ENCODE results near the gene MINDY2.
A peak's percentile ranks its signal among the peaks of the same experiment; 100 is the strongest.
"Not testable (repeated sequence)": the region's sequence is repeated elsewhere in the genome, so short reads cannot be mapped to it uniquely, and the experiment has no call there.

MINDY2 gene

DNA sequence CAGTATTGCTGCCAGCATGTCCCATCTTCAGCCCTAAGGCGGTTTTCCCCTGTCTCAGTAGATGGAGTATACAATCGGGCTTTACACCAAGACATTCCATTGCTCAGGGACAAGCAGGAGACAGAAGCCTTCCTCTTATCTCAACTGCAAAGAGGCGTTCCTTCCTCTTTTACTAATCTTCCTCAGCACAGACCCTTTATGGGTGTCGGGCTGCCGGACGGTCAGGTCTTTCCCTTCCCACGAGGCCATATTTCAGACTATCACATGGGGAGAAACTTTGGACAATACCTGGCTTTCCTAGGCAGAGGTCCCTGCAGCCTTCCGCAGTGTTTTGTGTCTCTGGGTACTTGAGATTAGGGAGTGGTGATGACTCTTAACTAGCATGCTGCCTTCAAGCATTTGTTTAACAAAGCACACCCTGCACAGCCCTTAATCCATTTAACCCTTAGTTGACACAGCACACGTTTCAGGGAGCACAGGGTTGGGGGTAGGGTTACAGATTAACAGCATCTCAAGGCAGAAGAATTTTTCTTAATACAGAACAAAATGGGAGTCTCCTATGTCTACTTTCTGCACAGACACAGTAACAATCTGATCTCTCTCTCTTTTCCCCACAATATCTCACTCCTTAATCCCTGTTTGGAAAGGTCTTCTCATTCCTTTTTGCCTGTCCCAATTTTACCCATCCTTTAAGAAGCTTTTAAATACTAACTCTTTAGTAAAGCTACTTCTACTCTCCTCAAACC is 62.8 kb downstream of the MINDY2 start:
- peak in 1 of 2 experiments; percentile 39 for DNase-seq

DNA sequence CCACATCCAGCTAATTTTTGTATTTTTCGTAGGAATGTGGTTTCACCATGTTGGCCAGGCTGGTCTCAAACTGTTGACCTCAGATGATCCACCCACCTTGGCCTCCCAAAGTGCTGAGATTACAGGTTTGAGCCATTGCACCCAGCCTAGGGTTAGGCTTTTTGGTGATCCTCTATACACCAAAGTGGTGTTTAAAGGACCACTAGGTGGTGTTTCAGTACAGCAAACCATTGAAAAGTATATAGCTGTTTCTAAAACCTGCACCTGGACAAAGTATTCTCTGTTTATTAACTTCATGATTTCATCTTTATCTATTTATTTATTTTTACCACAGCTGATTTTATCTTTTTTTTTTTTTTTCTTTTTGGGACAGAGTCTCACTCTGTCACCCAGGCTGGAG is 68.4 kb downstream of the MINDY2 start:
- peak in 1 of 2 experiments; percentile 18 for DNase-seq

DNA sequence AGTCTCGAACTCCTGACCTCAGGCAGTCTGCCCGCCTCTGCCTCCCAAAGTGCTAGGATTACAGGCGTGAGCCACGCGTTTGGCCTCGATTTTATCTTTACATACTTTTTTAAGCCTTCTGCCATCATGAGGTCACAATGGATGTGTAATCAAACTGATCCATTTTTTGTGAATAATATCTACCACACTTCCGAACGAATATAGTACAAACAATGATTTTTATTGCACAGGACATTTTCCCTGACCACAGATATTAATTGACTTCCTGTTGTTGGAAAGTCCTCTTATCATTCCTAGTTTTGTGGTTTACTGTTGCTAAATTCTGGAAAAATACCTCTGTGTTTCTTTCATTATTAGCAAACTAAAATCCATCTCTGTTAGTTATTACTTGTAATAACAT is 68.9 kb downstream of the MINDY2 start:
- DNase-seq: no peak

DNA sequence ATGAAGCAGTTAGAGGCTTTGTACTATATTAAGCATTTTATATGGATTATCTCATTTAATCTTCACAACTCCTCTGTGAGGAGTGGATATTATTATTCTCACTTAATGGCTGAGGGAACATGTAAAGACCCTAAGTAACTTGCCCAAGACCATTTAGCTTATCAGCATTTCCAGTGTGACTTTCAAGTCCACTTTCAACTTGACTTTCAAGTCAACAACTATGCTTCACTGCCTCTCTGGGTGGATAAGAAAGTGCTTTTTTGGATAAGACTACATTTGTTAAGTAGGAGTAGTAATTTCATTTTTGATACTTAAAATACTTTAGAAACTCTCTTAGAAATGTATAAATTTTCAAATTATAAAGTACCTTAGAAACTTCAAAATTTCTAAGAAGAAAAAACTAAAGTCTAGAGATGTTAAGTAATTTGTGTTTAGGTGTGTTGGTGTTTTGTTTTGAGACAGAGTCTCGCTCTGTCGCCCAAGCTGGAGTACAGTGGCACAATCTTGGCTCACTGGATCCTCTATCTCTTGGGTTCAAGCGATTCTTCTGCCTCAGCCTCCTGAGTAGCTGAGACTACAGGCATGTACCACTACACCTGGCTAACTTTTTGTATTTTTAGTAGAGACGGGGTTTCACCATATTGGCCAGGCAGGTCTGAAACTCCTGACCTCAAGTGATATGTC is 71.8 kb downstream of the MINDY2 start:
- no peak for DNase-seq

DNA sequence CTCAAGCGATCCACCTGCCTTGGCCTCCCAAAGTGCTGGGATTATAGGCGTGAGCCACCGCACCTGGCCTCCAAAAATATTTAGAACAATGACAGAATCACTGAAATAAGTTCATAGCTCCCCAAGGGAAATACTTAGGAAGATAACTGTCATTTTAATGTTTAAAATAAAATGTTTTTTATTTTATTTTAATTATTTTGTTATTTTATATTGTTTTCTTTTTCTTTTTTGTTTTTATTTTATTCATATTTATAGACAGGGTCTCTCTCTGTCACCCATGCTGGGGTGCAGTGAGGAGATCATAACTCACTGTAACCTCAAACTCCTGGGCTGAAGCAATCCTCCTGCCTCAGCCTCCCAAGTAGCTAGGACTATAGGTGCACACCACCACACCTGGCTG is 80.1 kb downstream of the MINDY2 start:
- DNase-seq: not testable (repeated sequence)

DNA sequence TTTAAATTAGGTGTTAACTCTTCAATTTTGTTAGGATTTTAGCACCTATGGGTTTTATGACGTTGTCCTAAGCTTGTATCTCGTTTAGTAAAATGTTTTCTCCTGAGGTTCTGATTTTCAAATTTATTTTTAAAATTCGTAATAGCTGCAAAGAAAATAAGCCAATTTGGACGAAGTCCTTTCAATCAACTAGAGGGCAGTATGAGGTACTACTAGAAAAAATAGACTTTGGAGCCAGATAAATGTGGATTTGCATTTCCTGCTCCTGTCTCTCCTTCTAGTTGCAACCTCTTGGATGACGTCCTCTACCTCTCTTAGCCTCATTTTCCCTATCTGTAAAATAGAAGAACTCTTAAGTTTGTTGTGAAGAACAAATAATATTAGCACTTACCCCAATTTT is 81.2 kb downstream of the MINDY2 start:
- DNase-seq: no peak

DNA sequence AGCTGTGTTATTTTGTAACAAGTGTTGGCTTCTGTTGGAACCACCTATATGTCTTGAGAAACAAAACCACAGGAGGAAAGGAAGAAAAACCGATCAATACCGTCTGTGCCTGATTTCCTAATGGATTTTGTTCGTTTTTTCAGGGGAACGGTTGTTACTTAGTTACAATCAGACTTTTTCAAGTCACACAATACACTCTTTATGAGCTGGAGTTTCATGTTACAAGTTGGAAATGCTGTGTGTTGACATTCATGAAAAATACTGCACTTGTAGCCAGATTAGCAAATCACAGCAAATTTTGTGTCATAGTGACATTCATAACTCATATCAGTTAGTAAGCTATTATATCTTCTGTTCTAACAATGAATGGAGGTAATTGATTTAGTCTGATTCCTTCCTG is 83.5 kb downstream of the MINDY2 start:
- no peak for DNase-seq

DNA sequence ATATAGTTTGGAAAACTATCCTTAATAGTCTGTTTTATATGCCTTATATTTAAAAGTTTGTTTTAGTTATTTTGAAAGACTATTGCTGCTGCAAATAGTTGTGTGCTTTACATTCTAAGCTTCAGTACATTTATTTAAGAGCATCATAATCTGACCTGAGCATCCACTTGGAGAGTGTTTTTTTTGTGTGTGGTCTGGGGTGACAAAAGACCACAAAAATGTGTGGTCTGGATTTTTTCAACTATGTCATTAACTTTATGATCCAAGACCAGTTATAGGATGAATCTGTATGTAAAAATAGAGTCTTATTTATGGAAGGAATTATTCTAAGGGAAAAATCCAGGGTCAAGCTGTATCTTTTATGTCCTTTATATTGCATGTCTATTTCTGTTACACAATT is 85.0 kb downstream of the MINDY2 start:
- no peak for DNase-seq

DNA sequence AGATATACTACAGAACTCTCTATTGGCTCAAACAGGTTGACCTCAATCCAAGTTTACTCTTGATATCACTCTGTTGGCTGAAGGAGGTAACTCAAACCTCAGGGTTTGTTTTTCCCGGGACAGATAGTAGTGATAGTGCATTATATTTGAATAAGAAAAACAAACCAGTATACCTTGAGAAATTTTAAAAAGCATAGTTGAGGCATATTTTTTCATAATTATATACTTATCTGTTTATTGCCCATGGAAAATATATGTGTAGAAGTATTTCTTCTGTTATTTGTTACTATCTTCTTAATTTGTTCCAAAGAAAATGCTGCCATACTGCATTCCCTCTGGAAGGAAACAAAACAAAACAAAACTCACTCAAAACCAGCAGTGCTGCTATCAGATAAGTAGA is 85.5 kb downstream of the MINDY2 start:
- DNase-seq: not testable (repeated sequence)

DNA sequence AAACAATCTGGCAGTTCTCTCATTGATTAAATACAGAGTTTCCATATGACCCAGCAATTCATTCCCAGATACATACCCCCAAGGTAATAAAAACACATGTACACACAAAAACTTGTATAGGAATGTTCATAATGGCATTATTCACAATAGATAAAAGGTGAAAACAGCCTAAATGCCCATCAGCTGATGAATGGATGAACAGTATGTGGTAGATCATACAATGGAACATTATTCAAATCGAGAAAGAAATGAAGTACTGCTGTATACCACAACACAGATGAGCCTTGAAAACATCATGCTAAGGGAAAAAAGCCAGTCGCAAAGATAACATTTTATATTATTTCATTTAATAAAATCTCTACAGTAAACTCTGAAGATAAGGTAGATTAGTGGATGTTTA is 91.2 kb downstream of the MINDY2 start:
- DNase-seq: no peak

DNA sequence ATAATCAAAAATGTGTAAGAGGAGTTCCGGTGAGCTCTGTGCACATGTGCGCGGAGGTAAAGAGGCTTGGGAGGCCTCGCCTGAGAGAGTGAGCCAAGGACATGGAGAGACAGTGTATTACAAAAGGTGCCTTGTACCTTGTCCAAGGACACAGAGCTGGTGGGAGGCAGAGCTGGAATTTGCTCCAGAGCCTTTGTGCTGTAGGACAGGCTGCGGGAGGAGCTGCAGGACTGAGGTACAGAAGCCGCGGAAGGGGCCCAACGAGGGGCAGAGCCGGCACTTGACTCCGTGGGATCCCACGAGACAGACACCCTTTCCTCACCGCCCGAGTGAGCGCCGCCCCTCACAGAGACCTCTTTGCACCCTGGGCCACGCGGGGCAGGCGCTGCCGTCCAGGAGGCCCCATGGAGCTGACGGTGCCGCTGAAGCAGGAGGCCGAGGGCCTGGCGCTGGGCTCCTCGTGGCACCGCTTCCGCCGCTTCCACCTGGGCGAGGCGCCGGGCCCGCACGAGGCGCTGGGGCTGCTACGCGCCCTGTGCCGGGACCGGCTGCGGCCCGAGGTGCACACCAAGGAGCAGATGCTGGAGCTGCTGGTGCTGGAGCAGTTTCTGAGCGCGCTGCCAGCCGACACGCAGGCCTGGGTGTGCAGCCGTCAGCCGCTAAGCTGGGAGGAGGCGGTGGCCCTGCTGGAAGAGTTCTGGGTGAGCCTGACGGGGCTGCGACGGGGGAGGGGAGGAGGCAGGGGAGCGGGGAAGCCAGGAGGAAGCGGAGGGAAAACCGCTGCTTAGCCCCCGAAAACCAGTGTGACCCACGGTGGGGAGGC is 93.7 kb downstream of the MINDY2 start:
- no peak for DNase-seq

DNA sequence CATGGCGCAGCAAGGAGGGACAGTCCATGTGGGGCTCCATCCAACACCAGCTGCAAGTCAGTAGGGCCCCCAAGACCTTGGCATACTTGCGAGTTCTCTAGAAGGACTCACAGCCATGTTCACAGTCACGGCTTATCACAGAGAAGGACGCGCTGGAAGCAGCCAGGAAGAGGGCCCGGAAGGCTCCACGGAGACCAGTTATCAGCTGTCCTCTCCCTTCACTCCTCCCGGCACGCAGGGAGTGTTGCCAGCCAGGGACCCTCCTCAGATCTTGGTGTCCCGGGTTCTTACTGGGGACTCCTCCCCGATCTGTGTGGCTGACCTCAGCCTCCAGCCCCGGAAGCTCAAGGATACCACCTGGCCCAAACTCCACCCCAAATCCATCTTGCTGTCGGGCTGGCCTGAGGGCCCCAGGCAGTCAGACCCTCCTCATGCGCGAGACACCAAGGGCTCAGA is 94.4 kb downstream of the MINDY2 start:
- DNase-seq: no peak

DNA sequence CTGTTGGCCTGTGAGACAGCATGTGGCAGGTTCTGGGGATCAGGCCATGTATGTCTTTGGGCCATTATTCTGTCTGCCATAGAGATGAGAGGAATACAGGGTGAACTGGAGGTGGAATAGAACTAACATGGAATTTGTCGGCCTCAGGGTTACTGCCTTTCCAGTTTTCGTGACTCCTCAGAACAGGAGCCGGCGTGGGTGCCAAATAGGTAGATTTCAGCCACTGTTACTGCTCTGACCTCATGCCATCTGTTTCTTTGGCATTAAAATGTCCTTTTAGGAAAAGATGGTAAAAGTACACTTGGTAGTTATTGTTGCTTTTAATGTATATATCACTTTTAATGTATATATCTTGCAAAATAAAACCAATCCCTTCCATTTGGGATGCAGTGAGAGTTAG is 96.8 kb downstream of the MINDY2 start:
- no peak for DNase-seq

DNA sequence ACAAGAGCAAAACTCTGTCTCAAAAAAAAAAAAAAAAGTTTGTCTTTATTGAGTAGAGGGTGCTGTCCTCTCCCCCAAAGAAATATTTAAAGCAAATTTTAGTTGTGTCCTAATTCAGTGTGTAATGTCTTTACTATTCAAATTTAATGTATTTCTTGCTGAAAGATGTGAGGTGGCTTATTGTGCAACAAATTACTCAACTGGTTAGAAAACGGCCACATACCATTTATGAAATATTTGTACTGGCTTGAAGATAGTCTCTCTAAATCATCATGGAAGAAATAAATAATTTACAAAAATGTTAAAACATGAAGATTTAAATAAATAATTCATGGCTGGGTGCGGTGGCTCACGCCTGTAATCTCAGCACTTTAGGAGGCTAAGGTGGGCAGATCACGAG is 99.3 kb downstream of the MINDY2 start:
- DNase-seq: no peak

DNA sequence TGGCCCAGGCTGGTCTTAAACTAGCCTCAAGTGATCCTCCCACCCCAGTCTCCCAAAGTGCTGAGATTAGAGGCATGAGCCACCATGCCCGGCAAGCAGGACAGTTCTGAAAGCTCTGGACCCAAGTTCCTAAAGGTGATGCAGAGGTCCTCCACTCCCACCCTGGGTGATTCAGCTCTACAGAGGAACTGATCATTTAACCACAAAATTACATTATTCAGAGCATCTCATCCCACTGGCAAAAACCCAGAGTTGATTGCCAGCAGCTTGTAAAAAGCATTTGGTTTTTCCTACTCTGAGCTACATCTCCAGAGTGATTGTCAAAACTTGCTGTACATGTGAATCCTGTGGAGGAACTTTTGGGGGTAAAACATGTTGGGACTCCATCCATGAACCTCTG is 102.2 kb downstream of the MINDY2 start:
- DNase-seq: no peak

DNA sequence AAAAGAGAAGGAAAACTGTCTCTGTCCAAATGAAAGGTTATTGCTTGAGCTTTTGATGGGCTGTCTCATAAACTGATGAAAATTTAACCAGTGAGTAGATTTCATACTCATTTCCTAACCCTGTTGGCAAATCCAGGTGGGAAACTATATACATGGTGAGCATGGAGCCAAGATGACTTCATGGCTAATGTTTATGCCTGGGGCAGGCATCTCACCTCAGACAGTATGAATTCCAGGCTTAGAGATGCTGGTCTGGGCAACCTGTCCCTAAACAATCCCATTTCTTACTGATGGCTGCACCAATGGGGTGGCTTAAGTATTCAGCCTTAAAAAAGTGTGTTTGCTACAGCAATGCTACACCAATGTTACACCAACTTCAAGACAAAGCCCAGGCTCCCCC is 104.2 kb downstream of the MINDY2 start:
- no peak for DNase-seq

DNA sequence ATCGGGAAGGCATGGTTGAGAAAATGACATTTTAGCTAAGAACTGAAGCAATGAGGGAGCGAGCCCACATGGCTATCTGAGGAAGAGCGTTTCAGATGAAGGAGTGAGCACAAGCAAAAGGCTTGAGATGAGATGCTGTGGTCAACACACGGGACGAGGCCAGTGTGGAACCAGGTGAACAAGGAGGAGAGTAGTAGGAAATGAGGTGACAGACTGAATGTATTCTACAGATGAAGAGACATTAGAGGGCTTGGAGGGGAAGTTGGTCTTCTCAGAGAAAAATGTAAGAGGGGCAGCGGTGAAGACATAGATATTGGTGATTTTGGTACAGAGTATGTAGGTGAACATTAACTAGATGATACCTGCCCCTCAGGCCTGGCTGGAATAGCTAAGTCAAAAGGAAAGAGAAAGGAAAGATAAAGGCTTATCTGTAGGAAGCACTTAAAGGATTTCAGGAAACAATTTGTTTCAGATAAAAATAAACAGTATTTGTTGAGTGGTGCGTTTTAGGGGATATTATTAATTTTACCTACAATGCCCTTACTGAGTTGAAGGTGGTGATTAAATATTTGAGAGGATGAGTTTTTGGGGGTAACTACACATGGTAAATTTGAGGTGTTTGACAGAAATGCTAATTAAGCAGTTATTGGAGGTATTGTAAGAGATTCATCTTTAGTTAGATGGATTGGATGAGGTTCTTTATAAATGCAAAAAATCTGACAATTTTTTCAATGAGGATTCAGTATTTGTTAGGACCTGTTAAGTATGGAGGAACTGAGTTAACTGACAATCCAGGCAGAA is 105.4 kb downstream of the MINDY2 start:
- DNase-seq: no peak

DNA sequence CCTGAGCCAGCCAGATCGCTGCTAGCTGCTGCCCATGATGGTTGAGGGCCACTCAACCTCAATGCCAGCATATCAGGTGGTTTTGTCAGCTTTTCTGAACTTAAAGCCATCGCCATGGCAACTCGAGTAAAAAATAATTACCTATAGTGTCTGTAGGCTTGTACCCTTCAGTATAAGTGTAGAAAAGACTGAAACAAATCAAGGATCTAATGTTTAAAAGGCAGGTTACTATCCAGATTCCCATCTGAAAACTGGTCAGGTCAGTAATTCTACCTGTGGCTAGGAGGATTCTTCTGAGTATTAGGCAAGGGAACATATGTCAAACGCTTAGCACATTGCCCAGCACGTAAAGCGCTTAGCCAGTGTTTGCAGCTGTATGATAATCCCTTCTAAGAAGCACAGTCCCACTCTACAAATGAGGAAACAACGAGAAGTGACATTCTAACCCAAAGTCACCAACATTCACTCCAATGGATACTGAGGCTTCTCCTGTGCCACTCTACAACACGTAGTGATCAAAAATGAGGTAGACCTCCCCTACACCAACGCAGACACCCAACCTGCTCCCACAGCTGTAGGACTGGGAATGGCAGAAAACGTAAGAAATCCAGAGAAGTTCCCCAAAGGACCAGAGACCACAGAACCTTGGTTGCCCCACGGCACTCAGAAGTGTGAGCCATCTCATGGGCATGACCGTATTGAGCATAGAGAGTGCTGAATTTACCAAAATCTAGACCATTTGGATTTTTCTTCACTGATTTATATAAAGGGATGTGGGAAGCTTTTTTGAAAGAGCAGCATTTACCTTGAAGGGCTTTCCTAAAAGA is 107.1 kb downstream of the MINDY2 start:
- DNase-seq: peak; percentile 54 to 79

DNA sequence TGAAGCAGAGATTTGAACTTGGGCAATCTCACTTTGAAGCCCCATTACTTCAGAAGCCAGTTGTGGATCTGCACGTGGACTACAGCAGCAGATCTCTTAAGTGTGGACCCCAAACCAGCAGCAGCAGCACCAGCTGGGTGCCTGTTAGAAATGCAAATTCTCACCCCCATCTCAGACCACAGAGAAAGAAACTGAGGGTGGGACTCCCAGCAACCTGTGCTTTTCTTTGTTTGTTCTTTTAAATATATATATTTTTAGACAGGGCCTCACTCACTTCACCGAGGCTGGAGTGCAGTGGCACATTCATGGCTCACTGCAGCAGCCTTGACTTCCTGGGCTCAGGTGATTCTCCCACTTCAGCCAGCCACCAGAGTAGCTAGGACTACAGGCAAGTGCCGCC is 109.2 kb downstream of the MINDY2 start:
- no peak for DNase-seq

DNA sequence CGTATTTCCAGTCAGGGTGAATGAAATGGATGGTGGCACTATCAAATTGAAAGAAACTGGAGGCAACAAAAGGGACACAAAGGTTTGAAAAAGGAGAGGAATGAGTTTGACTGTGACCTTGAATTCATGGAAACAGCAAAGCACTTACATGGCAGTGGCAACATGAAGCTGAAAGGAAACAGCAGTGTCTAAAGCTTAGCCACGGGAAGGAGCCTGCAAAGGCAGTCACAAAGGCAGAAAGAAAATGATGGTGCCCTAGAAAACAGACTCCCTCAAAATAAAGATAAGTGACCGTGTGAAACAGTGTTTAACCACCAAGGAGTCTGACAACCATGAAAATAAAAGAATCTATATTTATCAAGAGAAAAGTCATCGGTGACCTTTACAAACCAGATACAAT is 111.1 kb downstream of the MINDY2 start:
- no peak for DNase-seq

DNA sequence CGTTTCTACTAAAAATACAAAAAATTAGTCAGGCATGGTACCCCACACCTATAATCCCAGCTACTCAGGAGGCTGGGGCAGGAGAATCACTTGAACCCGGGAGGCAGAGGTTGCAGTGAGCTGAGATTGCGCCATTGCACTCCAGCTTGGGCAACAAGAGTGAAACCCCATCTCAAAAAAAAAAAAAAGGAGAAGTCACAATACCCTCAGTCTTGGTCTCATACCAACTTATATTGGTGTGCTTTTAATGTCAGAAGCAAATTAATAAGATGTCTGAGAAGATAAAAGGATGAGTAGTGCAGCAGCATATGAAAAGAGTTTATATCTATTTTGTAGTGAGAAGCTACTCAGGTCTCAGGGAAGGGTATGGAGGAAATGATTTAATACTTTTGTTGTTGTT is 112.8 kb downstream of the MINDY2 start:
- not testable (repeated sequence) for DNase-seq

DNA sequence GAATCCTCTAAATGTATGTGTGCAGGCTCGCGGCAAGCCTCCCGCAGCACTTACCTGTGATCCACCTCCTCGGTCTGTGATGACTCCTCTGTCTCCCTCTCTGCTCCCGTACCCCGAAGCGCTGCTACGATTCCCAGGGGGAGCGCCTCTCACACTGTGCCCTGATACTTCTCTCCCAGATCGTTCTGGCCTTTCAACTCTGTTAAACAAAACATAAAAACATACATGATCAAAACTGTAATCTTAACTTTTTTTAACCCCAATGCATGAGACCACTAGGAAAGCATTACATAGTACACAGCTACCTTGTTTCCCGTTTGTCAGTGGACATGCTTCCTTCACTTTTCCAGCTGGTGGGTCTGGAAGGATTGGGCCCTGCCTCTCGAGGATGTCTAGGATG is 115.8 kb downstream of the MINDY2 start:
- DNase-seq: no peak

All from NCI-H524 (cell line).